T-helper 2 cell treated with Interferon-gamma antibody and Interleukin-4, amounts not matched to agents 5 μg/mL and 100 μg/mL, for 36 hours (primary cell): ENCODE results near the gene DTWD2.
"Not testable (repeated sequence)": the region's sequence is repeated elsewhere in the genome, so short reads cannot be mapped to it uniquely, and the experiment has no call there.

Experiments
- DNase-seq: peaks from one replicate; pipeline ENCODE4 v3.0.0; 2021; ENCODE audit warnings: low spot score
- H3K27ac Mint-ChIP-seq: one replicate; pipeline ENCODE4 v1.8.0; 2021; ENCODE audit warnings: mild to moderate bottlenecking, mixed read lengths
- H3K27me3 Mint-ChIP-seq: one replicate; pipeline ENCODE4 v1.8.0; 2021; ENCODE audit warnings: low read depth, mixed read lengths
- H3K36me3 Mint-ChIP-seq: one replicate; pipeline ENCODE4 v1.8.0; 2021; ENCODE audit warnings: low read depth, mixed read lengths
- H3K4me1 Mint-ChIP-seq: one replicate; pipeline ENCODE4 v1.8.0; 2021; ENCODE audit warnings: low read depth, mixed read lengths
- H3K4me3 Mint-ChIP-seq: one replicate; pipeline ENCODE4 v1.8.0; 2022; ENCODE audit warnings: mild to moderate bottlenecking, moderate library complexity, mixed read lengths
- H3K9me3 Mint-ChIP-seq: one replicate; pipeline ENCODE4 v1.8.0; 2021; ENCODE audit warnings: mixed read lengths

DTWD2 gene

DNA sequence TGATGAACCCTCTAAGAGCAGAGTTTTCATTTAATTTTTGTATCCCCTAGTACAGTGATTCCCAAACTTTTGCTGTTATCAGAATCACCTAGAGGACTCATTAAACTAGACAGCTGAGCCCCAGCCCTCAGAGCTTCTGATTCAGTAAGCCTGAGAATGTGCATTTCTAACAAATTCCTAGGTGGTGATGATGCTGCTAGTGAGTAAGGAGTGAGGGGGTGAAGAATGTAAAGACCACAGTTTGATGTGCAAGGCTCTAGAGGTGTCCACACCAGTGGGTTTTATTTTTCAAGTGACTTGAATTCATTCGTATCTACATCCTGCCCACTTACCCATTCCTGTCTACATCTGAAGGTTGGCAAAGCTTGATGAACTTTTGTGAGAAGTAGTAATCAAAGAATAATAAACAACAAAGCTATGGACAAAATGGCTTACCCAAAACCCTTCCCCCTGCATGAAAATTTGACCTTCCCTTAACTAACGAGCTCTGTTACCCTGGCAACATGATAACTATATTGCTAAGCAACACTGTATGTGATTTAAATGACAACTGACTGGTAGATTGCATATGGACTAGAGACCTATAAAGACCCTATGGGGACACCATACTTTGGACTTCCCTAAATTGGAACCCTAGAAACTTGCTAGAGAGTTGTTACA is 35.2 kb downstream of the DTWD2 start:
- no peak overlapping the region for H3K4me3 Mint-ChIP-seq
- no peaks in the 10 kb centered on the region for H3K27me3 Mint-ChIP-seq
- no peaks in the 10 kb centered on the region for H3K4me1 Mint-ChIP-seq
- no peak for DNase-seq
- H3K36me3 Mint-ChIP-seq: no peaks in the 10 kb centered on the region
- H3K9me3 Mint-ChIP-seq: no peaks in the 10 kb centered on the region
- no peak overlapping the region for H3K27ac Mint-ChIP-seq

DNA sequence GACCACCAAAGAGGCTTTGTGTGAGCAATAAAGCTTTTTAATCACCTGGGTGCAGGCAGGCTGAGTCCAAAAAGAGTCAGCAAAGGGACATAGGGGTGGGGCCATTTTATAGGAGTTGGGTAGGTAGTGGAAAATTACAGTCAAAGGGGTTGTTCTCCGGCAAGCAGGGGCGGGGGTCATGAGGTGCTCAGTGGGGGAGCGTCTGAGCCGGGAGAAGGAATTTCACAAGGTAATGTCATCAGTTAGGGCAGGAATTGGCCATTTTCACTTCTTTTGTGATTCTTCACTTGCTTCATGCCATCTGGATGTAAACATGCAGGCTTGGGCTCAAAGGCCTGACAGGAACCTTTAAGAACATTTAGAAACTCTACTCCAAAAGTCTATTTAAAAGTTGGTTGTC is 36.0 kb downstream of the DTWD2 start:
- not testable (repeated sequence) for H3K4me3 Mint-ChIP-seq, H3K4me1 Mint-ChIP-seq, DNase-seq, H3K27me3 Mint-ChIP-seq, H3K27ac Mint-ChIP-seq, H3K9me3 Mint-ChIP-seq, H3K36me3 Mint-ChIP-seq

DNA sequence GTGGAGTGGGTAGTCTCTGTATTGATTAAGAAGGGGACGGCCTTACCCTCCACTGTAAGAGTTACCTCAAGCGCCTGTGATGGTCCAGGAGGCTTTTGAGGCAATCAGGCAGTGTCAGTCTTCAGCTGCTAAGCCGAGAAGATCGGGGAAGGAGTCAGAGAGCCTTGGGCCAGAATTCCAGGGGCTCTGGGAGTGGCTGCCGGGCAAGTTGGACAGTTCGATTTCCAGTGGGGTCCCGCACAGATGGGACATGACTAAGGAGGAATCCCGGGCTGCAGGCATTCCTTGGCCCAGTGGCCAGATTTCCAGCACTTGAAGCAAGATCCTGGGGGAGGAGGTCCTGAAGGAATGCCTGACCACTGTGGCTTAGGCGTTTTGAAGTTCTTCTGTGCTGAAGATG is 38.0 kb downstream of the DTWD2 start:
- not testable (repeated sequence) for H3K36me3 Mint-ChIP-seq, H3K9me3 Mint-ChIP-seq, DNase-seq, H3K27me3 Mint-ChIP-seq, H3K4me3 Mint-ChIP-seq, H3K4me1 Mint-ChIP-seq, H3K27ac Mint-ChIP-seq

DNA sequence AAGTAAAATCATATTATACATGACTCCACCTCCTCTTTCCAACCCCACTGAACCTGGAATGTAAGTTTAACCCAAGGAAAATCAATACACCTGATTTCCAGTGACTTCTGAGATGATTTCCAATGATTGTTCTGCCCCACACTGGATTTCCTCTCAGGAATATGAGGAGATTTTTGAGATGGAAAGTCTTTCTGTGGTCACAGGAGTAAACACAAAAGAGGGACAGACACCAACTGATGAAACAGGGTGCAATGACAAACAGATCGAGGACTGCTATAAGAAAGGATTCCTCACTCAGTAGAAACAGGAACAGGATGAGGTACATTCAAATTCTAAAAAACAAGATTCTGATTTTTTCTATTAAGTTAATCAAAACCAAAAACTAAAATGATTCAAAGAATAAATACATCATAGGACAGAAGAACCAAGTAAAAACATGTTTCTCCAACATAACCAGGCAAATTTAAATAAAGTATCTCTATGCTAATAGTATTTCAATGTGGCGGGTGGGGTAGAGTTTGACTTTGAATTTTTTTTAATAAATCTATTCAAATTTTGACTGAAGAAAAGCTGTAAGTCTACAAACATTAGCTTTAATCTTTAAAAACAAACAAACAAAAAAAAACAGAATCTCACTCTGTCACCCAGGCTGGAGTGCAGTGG is 42.1 kb downstream of the DTWD2 start:
- Mint-ChIP-seq H3K36me3 (no peaks in the 10 kb centered on the region), H3K27me3 (no peaks in the 10 kb centered on the region), H3K4me1 (no peaks in the 10 kb centered on the region), H3K27ac (no peak overlapping the region), H3K9me3 (no peaks in the 10 kb centered on the region), H3K4me3 (no peak overlapping the region)
- no peak for DNase-seq

DNA sequence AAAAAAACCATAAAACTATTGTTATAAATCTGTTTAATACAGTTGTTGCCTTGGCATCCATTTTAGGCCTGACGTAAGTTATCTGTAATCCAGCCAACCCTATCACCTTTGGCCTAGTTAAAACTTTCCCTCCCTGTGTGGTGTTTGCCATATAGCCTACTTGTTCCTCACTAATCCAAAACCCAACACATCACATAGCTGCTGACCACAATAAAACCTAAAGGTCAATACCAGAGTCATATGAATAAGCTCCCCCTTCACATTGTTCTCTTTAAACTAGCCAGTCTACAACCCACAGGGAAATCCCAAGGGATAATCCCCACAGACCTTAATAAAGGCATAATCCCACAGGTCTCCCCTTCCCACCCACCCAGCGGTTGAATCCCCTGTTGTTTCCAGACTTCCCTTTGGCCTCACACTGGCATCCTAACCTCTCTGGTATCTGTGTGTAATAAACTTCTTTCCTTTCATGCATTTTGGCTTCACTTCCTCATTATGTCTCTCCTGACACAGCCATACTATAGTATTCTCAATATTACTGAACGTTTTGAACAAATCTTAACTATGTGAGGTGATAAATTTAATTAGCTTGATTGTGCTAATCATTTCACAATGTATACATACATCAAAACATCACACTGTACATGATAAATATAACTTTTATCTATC is 50.8 kb downstream of the DTWD2 start:
- Mint-ChIP-seq H3K4me3 (no peak overlapping the region), H3K4me1 (no peaks in the 10 kb centered on the region), H3K27ac (no peak overlapping the region), H3K9me3 (no peaks in the 10 kb centered on the region), H3K36me3 (no peaks in the 10 kb centered on the region), H3K27me3 (no peaks in the 10 kb centered on the region)
- no peak for DNase-seq

GRCh38 chr5:118933703-118934102 is 54.6 kb downstream of the DTWD2 start:
- no peaks in the 10 kb centered on the region for H3K27me3 Mint-ChIP-seq
- H3K4me1 Mint-ChIP-seq: no peaks in the 10 kb centered on the region
- H3K4me3 Mint-ChIP-seq: no peak overlapping the region
- no peak overlapping the region for H3K27ac Mint-ChIP-seq
- H3K36me3 Mint-ChIP-seq: no peaks in the 10 kb centered on the region
- no peaks in the 10 kb centered on the region for H3K9me3 Mint-ChIP-seq
- no peak for DNase-seq

DNA sequence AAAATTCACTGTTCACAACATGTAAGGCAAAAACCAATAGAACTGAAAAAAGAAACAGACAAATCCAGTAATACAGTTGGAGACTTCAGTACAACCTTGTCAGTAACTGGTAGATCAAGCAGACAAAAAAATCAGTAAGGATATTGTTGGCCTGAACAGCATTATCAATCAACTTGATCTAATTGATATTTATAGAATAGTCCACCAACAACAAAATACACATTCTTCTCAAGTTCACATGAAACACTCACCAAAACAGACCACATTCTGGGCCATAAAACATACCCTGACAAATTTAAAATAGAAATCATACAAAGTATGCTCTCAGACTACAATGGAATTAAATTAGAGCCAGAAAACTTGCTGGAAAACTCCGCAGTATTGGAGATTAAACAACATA is 56.8 kb downstream of the DTWD2 start:
- Mint-ChIP-seq H3K4me1 (no peaks in the 10 kb centered on the region), H3K4me3 (no peak overlapping the region), H3K36me3 (no peaks in the 10 kb centered on the region), H3K9me3 (no peaks in the 10 kb centered on the region), H3K27ac (no peak overlapping the region), H3K27me3 (no peaks in the 10 kb centered on the region)
- no peak for DNase-seq

GRCh38 chr5:118924006-118924389 is 64.3 kb downstream of the DTWD2 start:
- Mint-ChIP-seq H3K27me3 (no peaks in the 10 kb centered on the region), H3K4me1 (no peaks in the 10 kb centered on the region), H3K4me3 (no peak overlapping the region), H3K9me3 (no peaks in the 10 kb centered on the region), H3K36me3 (no peaks in the 10 kb centered on the region), H3K27ac (no peak overlapping the region)
- no peak for DNase-seq

GRCh38 chr5:118923295-118924005 is 64.9 kb downstream of the DTWD2 start:
- DNase-seq: no peak
- no peak overlapping the region for H3K27ac Mint-ChIP-seq
- no peaks in the 10 kb centered on the region for H3K4me1 Mint-ChIP-seq
- H3K4me3 Mint-ChIP-seq: no peak overlapping the region
- no peaks in the 10 kb centered on the region for H3K9me3 Mint-ChIP-seq
- H3K27me3 Mint-ChIP-seq: no peaks in the 10 kb centered on the region
- H3K36me3 Mint-ChIP-seq: no peaks in the 10 kb centered on the region

DNA sequence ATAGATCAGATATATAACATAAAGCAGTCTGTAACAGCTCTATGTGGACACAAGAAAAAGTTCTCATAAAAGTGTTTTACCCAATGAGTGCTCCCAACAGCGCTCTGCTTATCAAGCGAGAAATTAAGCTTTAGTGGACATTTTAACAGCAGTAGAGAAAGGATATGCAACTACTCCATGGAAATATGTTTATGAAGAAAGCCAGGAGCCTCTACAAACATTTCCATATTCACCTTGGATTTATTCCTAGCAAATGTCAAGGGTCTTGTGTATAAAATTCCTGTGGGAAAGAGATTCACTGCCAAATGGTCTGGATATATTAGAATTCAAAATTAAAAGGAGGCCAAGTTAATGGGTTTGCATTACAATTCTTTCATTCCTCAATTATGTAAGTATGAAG is 66.5 kb downstream of the DTWD2 start:
- H3K27ac Mint-ChIP-seq: no peak overlapping the region
- no peaks in the 10 kb centered on the region for H3K9me3 Mint-ChIP-seq
- H3K4me3 Mint-ChIP-seq: no peak overlapping the region

DNA sequence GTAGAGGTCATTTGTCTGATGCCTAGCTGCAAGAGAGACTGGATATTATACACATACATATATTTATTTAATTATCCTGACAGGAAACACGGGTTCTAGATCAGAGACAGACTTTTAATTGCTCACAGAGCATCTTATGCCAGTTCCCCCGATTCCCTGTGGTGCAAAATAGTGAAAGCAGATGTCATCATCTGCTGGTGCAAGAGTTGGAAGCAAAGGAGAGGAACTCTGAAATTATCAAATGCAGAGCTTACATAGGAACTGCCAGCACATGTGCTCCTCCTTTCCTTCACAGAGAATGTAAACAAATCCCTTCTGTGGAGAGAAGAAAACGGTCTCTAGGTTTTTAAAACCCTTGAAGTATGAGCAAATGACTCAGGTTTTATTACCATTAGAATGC is 69.3 kb downstream of the DTWD2 start:
- H3K9me3 Mint-ChIP-seq: no peaks in the 10 kb centered on the region
- no peak for DNase-seq
- H3K27me3 Mint-ChIP-seq: no peaks in the 10 kb centered on the region
- H3K36me3 Mint-ChIP-seq: no peaks in the 10 kb centered on the region
- H3K27ac Mint-ChIP-seq: no peak overlapping the region
- no peaks in the 10 kb centered on the region for H3K4me1 Mint-ChIP-seq
- no peak overlapping the region for H3K4me3 Mint-ChIP-seq

More for the DNA sequence above, 66.5 kb downstream of the DTWD2 start:
- H3K36me3 Mint-ChIP-seq: no peaks in the 10 kb centered on the region
- H3K27me3 Mint-ChIP-seq: no peaks in the 10 kb centered on the region
- no peaks in the 10 kb centered on the region for H3K4me1 Mint-ChIP-seq
- no peak for DNase-seq

DNA sequence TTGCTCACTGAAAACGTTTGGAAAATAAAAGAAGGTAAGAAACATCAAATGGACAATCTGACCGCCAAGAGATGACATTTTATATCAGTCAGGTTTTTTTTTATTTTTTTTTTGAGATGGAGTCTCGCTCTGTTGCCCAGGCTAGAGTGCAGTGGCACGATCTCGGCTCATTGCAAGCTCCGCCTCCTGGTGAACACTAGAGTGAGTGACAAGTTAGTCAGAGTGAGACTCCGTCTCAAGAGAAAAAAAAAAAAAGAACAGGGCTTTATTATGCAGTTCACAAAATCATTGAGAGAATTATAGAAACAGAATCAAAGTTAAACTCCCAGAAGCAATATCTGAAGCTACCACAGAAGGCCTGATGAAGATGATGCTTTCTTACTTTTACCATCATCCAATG is 70.1 kb downstream of the DTWD2 start:
- no peaks in the 10 kb centered on the region for H3K27me3 Mint-ChIP-seq
- H3K4me3 Mint-ChIP-seq: no peak overlapping the region

GRCh38 chr5:118907536-118907935 is 80.8 kb downstream of the DTWD2 start:
- not testable (repeated sequence) for DNase-seq, H3K9me3 Mint-ChIP-seq, H3K27me3 Mint-ChIP-seq, H3K36me3 Mint-ChIP-seq, H3K4me3 Mint-ChIP-seq, H3K27ac Mint-ChIP-seq, H3K4me1 Mint-ChIP-seq

More for the DNA sequence above, 70.1 kb downstream of the DTWD2 start:
- DNase-seq: no peak
- Mint-ChIP-seq H3K9me3 (no peaks in the 10 kb centered on the region), H3K36me3 (no peaks in the 10 kb centered on the region), H3K27ac (no peak overlapping the region), H3K4me1 (no peaks in the 10 kb centered on the region)

GRCh38 chr5:118906947-118907346 is 81.4 kb downstream of the DTWD2 start:
- H3K4me3 Mint-ChIP-seq: no peak overlapping the region
- H3K36me3 Mint-ChIP-seq: no peaks in the 10 kb centered on the region
- H3K27me3 Mint-ChIP-seq: no peaks in the 10 kb centered on the region
- DNase-seq: no peak
- no peaks in the 10 kb centered on the region for H3K9me3 Mint-ChIP-seq
- H3K4me1 Mint-ChIP-seq: no peaks in the 10 kb centered on the region
- H3K27ac Mint-ChIP-seq: no peak overlapping the region
